ENCODE data around the gene MPEG1.
A peak's percentile ranks its signal among the peaks of the same experiment; 100 is the strongest.

Gene MPEG1

DNA sequence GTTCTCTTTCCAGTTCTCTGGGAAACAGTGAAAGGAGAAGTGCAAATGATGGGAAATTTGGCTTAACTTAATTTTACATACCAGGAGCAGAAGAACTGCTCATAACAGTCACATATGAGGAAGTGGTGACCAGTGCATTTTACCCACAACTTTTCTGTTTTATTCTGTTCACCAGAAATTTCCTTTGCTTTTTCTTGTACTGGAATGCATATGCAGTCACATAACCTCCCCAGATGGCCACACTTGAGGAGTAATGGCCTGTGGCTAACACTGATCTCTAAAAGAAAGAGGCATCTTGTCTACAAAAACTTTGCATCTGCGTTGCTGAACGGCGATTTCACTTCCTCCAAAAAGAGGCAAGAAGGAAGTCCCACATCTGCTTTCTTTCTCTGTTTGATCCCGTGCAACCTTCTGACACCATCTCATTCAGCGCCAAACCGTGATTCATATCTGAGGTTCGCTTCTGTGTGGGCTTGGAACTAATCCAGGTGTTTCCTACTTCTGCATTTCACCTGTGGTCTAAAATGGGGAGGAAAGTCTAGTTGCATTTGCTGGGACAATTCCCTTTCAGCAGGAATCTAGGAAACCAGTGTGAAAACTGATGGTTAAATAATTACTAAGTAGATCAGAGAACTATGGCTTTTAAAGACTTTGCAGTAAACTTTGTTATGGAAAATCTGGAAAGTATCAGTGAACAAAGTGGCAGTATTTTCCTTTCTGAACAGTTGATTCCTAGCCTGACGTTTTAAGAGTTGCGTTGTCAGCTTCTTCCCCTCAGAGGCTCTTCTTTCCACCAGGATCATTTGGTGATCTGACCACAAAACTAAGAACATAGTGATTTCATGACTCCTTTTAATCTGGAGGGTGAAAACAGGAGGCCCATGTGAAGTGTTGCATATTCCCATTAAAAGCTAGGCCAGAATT lies 4.2 kb upstream of the MPEG1 start:
- no peak for DNase-seq

DNA sequence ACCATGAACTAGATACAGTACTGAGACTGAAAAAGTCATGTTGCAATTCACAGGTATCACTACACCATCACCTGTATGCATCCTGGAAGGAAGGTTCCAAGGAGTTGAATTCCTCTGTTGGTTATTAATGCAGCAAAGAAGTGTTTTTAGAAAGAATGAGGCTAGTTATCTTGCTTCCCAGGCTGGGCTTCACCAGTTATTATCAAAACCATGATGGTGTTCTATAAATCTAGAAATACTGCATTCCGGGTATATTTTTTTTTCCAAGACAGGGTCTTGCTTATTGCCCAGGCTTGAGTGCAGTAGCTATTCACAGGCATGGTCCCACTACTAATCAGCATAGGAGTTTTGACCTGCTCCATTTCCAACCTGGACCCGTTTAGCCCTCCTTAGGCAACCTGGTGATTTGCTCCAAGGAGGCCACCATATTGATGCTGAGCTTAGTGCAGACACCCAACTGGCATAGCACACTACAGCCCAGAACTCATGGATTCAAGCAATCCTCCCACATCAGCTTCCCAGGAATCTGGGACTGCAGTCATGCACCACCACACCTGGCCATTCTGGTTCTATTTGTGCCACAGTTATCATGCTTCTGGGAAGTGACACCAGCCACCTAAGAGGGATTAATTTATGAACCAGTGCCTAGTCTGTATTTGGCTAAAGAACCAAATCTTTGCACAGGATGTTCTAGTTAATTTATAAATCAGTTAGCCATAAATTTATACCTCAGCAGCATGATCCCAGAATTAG lies 1.6 kb upstream of the MPEG1 start:
- DNase-seq: no peak

DNA sequence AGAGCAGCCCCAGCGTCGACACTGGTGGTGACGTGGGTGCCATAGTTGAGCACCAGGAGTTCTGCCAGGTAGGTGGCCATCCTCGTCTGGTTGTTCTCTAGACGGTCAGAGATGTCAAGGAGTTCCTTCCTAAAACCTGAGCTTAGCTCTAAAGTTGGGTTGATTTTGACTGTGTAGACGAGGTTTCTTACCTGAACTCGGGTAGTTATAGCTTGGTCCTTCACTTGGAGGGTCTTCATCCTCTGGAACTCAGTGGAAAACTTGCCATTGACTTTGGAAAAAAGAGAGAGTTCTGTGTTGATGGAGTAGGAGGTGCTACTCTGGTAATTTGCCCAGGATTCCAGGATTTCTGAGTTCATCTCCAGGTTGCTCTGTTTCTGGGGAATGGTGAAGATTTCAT lies 505 bp downstream of the MPEG1 start:
- DNase-seq: no peak

DNA sequence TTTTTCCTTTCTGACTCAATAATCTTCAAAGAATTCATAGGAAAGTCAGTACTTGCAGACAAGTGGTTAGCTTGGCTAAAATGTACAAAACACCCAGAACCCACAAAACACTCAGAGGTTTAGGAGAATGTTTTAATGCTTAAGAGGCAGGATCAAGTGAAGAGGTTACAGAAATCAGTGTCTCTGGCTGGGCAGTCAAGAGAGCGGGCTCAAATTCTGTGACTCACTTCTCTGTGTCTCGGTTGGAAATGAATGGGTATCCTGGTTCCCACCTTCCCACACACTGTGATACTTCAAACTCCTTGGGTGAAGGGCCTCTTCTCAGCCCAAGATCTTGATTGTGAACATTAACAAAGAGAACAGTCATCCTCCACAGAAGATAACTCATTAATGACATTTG lies 3.8 kb downstream of the MPEG1 start:
- no peak for DNase-seq

DNA sequence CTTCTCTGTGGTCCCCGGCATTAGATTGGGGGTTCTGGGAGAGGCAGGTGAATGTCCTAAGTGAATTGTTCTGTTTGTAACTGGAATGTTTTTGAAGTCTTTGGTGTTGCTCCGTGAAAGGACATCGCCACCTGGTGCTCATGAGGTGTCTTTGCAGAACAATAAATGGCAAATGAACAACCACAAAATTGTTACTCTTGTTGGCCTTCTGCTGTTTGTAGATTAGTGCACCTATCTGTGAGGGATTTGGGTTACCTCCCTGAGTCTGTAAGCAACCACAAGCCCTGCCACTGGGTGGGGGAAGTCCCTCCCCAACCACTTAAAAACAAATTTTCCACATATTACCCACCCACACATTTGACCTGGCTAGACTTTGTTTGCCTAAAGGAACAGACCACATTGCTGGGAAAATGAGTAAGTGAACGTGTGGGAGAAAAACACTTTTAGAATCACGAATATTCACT lies 4.7 kb downstream of the MPEG1 start:
- DNase-seq: no peak

DNA sequence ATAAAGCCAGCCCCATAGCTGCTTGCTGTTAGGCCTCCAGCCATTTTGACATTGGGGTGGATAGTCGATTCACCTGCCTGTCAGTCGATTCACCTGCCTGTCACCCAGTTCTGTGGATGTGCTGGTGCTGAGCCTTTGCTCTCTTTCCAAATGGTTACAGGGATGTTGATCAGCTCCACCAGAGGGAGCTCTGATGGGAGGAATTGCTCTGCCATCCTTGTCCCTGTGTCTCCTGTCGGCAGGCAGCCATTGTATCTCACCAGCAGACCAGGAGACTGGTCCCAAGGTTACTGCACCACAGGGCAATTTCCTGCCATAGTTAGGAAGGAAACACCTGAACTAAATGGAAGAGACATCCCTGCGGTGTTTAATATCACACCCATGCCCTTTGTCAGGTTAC lies 6.1 kb downstream of the MPEG1 start:
- DNase-seq: no peak

DNA sequence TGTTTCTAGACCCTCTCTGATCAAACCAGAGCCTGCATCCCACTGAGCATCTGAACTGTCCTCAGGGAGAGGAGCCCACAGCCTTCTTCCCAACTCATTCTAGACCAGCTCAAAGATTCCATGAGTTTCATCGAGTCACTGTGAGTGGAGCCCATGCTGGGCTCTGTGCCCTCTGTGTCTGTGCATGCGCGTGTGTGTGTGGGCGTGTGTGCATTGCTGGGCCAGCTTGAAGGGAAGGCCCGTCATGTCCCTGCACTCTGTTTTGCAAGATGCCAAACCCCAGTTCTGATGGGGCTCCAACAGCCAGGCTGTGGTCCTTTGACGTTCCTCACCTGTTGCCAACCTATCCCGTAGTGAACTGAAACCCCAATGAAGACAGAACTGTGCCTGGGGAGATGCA lies 7.1 kb downstream of the MPEG1 start:
- DNase-seq: no peak

DNA sequence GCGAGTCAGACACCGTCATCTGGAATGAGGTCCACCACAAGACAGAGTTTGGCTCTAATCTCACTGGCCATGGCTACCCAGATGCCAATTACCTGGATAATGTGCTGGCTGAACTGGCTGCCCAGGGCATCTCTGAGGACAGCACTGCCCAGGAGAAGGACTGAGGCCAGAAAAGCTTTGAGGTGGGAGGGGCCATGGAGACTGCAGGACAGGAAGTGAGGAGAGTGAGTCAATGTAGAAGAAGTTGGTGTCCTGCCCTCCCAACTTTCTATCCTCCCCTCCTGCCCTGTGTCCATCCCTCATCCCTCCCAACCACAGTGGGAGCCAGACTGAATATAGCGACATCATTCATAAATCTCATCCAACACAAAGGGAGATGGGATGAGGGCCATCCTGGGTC lies 8.0 kb downstream of the MPEG1 start:
- no peak for DNase-seq

DNA sequence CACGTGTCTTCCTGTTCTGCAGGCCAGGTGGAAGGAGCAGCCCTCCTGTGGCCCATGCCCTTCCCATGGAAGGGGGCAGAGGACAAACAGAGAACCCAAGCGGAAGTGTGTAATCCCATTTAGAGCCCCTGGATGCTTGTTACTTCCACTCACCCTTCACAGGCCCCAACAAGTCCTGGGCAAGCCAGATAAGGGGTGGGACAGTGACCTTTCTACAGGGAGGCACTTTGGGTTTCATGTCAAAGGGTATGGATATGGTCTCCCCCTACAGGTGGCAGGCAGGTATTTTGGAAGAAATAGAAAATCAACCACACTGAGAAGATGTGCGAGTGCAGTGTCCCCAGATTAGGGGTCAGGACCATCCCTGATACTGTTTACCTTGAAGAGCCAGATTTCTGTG lies 11.4 kb downstream of the MPEG1 start:
- DNase-seq: no peak

DNA sequence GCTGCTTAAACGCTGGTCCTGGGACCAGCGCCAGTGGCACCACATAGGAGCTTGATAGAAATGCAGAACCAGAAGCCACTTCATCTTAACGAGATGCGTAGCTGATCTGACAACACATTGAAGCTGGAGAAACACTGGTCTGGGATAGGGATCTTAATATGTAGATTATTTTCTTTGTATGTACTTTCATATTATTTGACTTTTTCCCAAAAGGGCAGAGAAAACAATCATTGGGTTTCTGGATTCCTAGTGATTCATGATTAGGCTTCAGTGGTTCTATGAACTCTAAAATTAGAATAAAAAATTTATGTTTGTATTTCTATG lies 12.3 kb downstream of the MPEG1 start:
- no peak for DNase-seq

DNA sequence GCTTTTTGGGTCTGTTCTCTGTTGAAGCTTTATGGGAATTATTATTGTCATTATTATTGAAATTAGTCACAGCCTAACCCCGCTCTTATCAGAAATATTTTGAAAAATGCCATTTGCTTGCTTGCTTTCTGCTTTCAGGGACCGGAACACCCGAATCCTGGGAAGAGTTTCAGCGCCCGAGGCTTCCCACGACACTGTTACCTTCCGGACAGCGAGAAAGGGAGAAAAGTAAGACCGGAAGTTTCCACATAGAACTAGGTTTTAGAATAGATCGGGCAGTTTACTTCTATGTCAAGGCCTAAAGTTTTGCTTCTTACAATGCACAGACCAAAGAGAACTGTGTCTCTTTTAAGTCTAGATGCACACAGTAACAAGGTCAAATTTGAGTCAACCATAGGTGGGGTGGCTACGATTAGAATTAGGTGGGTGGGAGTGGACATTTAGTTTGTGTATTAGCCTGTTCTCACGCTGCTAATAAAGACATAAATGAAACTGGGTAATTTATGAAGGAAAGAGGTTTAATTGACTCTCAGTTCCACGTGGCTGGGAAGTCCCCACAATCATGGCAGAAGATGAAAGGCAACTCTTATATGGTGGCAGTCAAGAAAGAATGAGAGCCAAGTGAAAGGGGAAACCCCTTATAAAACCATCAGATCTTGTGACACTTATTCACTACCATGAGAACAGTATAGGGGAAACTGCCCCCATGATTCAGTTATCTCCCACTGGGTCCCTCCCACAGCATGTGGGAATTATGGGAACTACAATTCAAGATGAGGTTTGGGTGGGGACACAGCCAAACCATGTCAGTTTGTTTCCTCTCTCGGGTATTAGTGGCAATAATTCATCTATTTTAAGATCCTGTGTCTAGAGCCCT lies 12.9 kb downstream of the MPEG1 start:
- no peak for DNase-seq

DNA sequence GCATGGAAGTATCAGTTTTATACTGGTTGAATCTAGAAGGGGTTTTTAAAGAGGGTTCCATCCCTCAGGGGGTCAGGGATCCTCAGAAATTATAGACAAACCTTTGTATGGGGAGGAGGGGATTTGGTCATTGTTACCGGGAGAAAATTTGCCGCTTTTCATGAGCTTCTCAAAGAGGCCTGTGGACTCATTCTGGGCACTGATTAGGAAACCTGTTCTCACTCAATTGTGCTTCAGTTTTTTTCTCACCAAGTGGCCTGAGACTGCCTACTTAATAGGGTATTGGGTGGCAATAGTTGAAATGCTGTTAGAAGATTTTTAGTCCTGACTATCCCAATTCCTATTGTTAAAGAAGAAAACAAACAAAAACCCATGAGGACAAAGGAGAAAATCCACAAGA lies 14.0 kb downstream of the MPEG1 start:
- DNase-seq: no peak

DNA sequence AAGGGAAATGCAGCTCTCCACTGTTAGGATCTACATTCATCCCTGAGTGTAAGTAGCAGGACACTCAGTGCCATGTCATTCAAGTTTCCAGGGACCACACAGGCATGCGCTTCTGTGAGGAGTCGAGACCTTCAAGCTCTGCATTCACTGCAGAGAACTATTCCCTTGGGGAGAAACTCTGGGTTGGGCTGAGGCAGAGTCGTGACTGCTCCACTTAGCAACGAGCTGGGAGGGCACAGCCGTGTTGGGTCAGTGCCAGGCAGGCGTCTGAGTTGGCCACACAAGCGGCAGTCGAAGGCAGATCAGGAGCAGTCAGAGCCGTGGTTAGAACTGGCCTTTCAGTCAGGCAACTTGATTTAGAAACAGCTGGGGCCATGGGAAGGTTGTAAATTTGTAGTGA lies 14.7 kb downstream of the MPEG1 start:
- DNase-seq: peak; percentile 88

DNA sequence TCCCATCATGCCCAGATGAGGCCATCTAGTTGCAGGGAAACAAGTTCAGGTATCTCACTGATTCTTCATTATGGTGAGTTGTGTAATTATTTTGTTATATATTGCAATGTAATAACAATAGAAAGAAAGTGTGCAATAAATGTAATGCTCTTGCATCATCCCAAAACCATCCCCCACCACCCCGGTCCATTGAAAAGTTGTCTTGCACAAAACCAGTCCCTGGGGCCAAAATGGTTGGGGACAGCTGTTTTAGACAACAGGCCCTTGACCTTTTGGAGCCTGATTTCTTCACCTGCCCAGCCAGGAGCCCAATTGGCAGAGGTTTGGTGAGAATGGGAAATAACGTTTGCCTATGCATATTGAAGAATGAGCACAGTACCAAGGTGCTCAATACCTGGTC lies 15.9 kb downstream of the MPEG1 start:
- no peak for DNase-seq

DNA sequence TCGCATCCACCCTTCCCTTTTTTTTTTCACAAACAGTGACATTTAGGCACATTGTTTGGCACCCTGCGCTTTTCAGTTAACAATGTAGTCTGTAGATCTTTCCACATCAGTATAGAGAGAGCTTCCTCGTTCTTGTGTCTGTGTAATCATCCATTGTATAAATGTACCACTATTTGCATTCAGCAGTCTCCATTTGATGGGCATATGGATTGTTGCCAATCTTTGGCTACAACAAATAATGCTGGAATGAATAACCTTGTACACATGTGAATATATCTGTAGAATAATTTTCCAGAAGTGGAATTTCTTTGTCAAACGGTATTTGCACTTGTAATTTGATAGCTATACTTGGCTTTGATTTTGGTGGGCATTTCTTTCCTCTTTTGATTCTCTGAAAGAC lies 17.1 kb downstream of the MPEG1 start:
- DNase-seq: no peak

DNA sequence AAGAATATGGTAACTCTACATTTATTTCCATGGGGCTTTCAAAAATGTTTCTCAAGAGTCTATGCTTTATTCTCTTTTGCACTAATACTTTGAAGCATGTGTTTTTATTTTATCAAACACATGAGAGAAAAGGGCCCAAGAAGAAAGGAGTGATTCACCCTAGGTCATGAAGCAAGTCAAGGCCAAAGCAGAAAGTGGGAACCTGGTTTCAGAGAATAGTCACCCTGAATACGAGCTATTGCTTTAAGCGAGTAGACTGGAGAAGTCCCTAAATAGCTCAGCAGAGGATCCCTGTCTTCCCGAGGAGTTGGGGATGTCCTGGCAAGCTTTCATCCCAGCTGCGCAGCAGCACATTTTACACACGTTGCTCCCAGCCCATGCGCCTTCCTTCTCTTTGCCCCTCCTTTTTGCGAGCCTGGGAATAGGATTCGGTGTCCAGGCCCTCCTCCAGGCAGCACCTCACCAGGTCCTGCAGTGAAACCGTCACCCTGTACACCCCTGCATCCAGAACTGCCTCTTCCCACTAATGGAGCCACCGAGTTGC lies 19.1 kb downstream of the MPEG1 start:
- DNase-seq: no peak

DNA sequence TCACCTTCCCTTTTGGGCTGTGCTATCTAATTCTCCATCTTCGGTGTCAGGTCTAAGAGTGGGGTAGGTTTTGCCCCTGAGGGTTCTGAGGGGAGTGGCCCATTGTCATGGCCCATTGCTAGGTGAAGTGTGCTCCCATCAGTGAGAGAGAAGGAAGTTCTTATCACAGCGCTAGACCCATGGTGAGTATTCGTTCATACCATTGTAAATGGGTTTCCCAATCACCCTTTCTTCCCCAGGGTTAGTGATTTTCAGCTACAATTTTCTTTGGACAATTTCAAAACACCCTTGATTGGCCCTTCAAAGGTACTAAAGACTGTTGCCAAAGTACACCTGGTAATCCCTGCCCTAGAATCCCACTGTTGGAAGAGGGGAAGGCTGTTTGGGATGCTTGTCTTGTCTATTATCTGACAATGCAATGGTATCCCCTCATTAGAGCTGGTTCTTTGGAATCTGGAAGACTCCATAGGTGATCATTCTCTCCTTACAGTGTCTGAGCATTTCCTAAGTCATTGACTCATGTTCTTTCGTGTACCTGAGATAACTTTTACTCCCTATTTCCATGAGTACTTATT lies 20.2 kb downstream of the MPEG1 start:
- no peak for DNase-seq

DNA sequence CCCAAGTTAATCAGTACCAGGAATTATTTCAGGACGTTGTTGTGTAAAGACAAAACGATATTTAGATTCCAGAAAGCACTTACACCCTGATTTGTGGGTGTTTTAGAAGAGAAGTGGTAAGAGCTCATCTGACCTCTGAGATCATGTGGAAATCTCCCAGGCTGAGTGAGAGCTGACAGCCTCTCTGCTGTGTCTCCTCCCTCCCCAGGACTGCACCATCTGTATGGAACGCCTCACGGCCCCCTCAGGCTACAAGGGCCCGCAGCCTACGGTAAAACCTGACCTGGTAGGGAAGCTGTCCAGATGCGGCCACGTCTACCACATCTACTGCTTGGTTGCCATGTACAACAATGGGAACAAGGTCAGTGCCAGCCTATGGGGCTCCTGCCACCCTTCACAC lies 20.8 kb downstream of the MPEG1 start:
- DNase-seq: no peak

DNA sequence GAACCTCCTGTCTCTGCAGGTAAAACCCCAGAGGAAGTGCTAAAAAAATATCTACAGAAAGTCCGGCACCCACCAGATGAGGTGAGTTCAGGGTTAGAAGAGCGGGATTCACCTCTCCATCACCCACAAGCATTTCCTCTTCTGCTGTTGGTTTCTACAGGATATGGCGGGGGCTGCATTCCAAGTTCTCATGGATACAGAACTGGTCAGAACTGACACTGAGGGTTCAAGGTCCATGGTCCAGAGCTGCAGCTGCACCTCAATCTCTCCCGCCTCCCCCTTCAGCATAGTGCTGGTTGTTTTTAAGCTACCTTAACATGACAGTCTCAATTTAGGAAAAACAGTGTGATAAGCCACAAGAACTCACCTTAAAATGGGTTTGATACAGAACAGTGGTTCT lies 21.6 kb downstream of the MPEG1 start:
- no peak for DNase-seq

DNA sequence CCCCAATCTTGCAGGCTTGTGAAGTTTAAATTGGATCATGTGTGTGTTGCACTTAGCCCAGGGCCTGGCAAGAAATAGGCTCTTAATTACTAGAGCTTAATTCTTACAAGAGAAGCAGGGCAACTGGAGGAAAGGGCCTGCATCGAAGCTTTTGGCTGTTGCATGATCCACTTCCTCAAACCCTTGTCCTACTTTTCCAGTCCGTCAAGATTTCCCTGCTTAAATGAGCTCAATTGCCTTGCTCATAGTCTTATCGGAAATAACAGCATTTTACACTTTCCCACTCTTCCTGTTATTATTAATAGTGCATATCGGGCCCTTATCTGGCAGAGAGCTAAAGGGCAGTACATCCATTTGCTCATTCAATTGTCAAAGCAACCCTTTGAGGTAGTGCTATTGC lies 22.7 kb downstream of the MPEG1 start:
- DNase-seq: no peak

DNA sequence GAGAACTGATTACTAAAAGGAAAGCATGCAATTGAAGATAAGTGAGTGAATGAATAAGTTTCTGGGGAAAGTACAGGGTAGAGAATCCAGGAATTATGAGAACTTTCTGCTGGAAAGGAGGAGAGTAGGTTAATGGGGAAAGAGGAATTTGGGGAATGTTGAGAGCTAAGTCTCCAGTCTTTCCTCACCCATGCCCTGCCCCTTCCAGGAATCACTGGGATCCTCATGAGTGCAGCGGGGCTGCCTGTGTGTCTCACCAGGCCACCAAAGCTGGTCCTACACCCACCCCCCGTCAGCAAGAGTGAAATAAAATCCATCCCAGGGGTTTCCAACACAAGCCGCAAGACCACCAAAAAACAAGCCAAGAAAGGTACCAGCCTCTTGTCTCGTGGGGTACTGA lies 23.8 kb downstream of the MPEG1 start:
- no peak for DNase-seq

DNA sequence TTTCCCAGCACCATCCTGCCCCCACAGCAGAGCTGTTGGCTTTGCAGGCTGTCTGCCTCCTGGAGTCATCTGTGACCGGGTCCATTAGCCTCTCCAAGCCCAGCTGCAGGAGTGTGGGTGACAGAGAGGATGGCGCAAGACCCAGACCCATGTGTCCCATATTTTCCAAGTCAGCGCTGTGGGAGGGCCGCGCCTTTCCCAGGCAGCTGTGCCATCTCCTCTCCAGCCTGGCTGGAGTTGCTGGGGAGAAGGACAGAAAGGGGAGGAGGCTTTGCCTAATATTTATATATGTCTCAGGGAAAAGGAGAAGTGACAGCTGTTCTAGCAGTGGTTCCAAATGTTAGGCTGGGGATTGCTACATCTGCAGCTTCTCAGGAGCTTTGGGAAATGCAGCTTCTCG lies 25.1 kb downstream of the MPEG1 start:
- DNase-seq: peak; percentile 71

DNA sequence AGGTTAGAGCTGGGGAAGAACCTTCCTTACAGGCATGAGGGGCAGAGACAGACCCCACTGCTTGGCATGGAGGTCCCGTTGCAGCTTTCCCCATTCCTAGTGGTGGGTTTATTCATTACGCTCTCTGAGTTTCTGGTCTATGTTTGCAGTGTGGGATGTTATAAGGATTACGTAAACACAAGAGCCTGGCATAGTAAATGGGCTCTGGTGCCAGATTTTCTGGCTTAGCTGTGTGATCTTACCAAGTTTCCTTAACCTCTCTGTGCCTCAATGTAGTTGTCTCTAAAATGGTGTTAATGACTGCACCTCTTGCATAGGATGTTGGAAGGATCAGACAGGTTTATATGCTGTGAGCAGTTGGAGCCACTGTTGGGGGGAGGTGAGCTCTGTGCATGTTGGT lies 25.7 kb downstream of the MPEG1 start:
- DNase-seq: no peak
